ENCODE measurements around the gene POLR1G. TPM values are rescaled to one million over a fixed set of nuclear protein-coding genes. Genes with fewer than 3 reads are reported as not detected.

POLR1G gene
- total RNA-seq, 1 experiment from 2014 or later: 43.4 TPM

DNA sequence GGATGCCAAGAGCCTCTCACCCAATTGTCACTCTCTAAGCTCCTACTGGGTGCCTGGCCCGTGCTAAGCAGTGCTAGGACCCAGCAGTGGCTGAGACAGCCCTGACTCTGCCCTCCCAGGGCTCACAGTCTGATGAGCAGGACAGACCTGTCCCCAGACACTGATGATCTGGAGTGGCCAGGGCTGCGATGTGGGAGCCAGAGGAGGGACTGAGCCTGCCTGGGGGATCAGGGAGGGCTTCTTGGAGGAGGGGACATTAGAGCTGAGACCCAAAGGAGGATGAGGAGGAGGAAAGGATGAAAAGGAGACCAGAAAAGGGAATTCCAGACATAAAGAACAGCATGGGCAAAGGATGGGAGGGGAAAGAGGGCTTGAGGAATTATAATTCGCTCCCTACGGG lies 10.7 kb downstream of the POLR1G start:
- Histone ChIP-seq H3K27ac (ENCODE audit: insufficient read length, low read depth, low read length) (no peak overlapping the region), H2AFZ (ENCODE audit: low read length) (no peak overlapping the region), H2BK5ac (ENCODE audit: insufficient read length, low read length) (no peak overlapping the region), H3K9me3 (ENCODE audit: control insufficient read depth, low read depth, low read length) (no peaks in the 10 kb centered on the region), H2BK120ac (ENCODE audit: low read depth, low read length, poor library complexity, severe bottlenecking) (no peak overlapping the region), H3T11ph (ENCODE audit: low read length) (no peak overlapping the region), H3K56ac (ENCODE audit: insufficient read length, low read depth, low read length) (no peak overlapping the region), H3K9ac (ENCODE audit: extremely low read depth, insufficient read length, low read length) (no peak overlapping the region), H4K8ac (replicated peaks; ENCODE audit: insufficient read length, low read depth, low read length) (no peak overlapping the region), H2BK20ac (ENCODE audit: low read depth, low read length, poor library complexity, severe bottlenecking) (no peak overlapping the region), H3K23ac (ENCODE audit: insufficient read length, low read depth, low read length) (no peak overlapping the region), H4K5ac (ENCODE audit: insufficient read length, low read depth, low read length) (no peak overlapping the region), H3K4me1 (ENCODE audit: insufficient read depth, low read length) (no peaks in the 10 kb centered on the region), H3K4ac (ENCODE audit: low read depth, low read length) (no peak overlapping the region), H3K14ac (ENCODE audit: insufficient read depth, low read length) (no peak overlapping the region), H3K18ac (ENCODE audit: insufficient read length, low read depth, low read length) (no peak overlapping the region), H3K27me3 (ENCODE audit: insufficient read depth, low read length) (no peaks in the 10 kb centered on the region), H4K20me1 (ENCODE audit: control insufficient read depth, insufficient read depth, insufficient read length) (no peaks in the 10 kb centered on the region), H3K4me2 (ENCODE audit: insufficient read depth, insufficient read length, low read length) (no peak overlapping the region), H2BK12ac (ENCODE audit: insufficient read length, low read depth, low read length) (no peak overlapping the region), H3K79me1 (ENCODE audit: insufficient read depth, low read depth, low read length, poor library complexity, severe bottlenecking) (no peaks in the 10 kb centered on the region), H3K79me2 (ENCODE audit: insufficient read depth, low read length) (no peaks in the 10 kb centered on the region), H2BK15ac (ENCODE audit: low read depth, low read length) (no peak overlapping the region), H2AK5ac (ENCODE audit: insufficient read length, low read length) (no peak overlapping the region), H4K91ac (ENCODE audit: insufficient read length, low read depth, low read length) (no peak overlapping the region), H3K23me2 (ENCODE audit: insufficient read length, low read depth, low read length, poor library complexity, severe bottlenecking) (no peaks in the 10 kb centered on the region)
- no peaks in the 10 kb centered on the region for H3K27me3 Mint-ChIP-seq (ENCODE audit: low read depth)
- H3K4me1 Mint-ChIP-seq: peaks cover 6 to 10% of the 10 kb centered on the region in 2 experiments; a peak in 3 of 4 replicates
- H3K9me3 Mint-ChIP-seq: no peaks in the 10 kb centered on the region; a peak in 1 of 5 replicates
- DNase-seq: no peak
- WGBS (ENCODE audit: extremely low coverage, insufficient read length, low lambda C conversion rate): no CpG with 5 or more reads among the region's 4 CpGs
- TF ChIP-seq, protein P1, sequence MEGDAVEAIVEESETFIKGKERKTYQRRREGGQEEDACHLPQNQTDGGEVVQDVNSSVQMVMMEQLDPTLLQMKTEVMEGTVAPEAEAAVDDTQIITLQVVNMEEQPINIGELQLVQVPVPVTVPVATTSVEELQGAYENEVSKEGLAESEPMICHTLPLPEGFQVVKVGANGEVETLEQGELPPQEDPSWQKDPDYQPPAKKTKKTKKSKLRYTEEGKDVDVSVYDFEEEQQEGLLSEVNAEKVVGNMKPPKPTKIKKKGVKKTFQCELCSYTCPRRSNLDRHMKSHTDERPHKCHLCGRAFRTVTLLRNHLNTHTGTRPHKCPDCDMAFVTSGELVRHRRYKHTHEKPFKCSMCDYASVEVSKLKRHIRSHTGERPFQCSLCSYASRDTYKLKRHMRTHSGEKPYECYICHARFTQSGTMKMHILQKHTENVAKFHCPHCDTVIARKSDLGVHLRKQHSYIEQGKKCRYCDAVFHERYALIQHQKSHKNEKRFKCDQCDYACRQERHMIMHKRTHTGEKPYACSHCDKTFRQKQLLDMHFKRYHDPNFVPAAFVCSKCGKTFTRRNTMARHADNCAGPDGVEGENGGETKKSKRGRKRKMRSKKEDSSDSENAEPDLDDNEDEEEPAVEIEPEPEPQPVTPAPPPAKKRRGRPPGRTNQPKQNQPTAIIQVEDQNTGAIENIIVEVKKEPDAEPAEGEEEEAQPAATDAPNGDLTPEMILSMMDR (conservative IDR thresholded peaks at IDR 0.05): no peak
- no peak overlapping the region for H3K4me3 Mint-ChIP-seq
- H3K27ac Mint-ChIP-seq: peak overlapping the region in 1 of 3 experiments; percentile 40; a peak in 1 of 7 replicates
- H3K36me3 Mint-ChIP-seq (ENCODE audit: insufficient read depth in 1 of 3, low read depth in 3 of 3): peaks cover 28 to 71% (median 70%) of the 10 kb centered on the region in 3 experiments
